ENCODE results near the gene DSCAML1.

- TF ChIP-seq CTCF (IDR thresholded peaks at IDR 0.05; ENCODE audit: low read depth, low read length) (no peak), EZH2phosphoT487 (IDR thresholded peaks at IDR 0.05; ENCODE audit: low read depth) (no peak)
Observed at GRCh38 chr11:117457835-117458234, 339.2 kb downstream of the DSCAML1 start.
